Astrocyte (in vitro differentiated cells and primary cell): ENCODE measurements around the gene CTDSPL.

Source experiments
- CTCF ChIP-seq: IDR thresholded peaks from 2 replicates; pipeline ENCODE4 v1.5.1; 2011; ENCODE audit warnings: low read depth, mild to moderate bottlenecking, inconsistent platforms, low read length, moderate library complexity; ENCODE audit not compliant: insufficient read depth
- EZH2 ChIP-seq: IDR thresholded peaks from 2 replicates; pipeline ENCODE4 v1.6.1; 2012; ENCODE audit warnings: mild to moderate bottlenecking, low read length, inconsistent platforms; ENCODE audit not compliant: insufficient read depth

- TF ChIP-seq CTCF (no peak), EZH2 (no peak)
These were observed 42.1 kb downstream of the CTDSPL start for GRCh38 chr3:37903734-37904133.
